Measurements from ENCODE around the gene IL1B. TPM values are rescaled to one million over a fixed set of nuclear protein-coding genes. Genes with fewer than 3 reads are reported as not detected.

The IL1B gene
- total RNA-seq, 1 donor from 2014 or later = 2.5 TPM

DNA sequence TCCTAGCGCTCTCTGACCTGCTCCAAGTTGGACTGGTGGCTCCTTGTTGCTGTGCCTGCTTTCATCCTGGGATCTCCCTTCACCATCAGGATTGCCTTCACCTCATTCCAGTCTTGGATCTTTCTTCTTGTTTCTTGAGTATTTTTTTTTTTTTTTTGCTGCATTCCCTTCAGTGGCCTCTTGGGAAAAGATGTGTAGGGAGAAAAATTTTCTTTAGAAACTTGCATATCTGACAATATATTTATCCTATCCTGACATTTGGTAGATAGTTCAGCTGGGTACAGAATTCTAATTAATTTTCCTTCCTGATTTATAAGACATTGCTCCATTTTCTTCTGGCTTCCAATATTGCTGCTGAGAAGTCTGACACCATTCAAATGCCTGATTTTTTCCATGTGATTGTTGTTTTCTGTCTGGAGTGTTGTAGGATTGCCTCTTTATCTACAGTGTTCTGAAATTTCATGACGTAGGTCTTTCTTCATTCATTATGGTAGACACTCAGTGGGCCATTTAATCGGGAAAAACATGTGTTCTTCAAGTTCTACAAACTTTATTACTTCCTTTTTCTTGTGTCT is 29.3 kb downstream of the IL1B start:
- no peaks in the 10 kb centered on the region for H3K9me3 ChIP-seq
- no peak overlapping the region for H3K27ac ChIP-seq
- no peaks in the 10 kb centered on the region for H3K36me3 ChIP-seq
- H3K27me3 ChIP-seq = no peaks in the 10 kb centered on the region
- H3K4me1 ChIP-seq = peaks cover 11% of the 10 kb centered on the region
- TF ChIP-seq, protein P1, sequence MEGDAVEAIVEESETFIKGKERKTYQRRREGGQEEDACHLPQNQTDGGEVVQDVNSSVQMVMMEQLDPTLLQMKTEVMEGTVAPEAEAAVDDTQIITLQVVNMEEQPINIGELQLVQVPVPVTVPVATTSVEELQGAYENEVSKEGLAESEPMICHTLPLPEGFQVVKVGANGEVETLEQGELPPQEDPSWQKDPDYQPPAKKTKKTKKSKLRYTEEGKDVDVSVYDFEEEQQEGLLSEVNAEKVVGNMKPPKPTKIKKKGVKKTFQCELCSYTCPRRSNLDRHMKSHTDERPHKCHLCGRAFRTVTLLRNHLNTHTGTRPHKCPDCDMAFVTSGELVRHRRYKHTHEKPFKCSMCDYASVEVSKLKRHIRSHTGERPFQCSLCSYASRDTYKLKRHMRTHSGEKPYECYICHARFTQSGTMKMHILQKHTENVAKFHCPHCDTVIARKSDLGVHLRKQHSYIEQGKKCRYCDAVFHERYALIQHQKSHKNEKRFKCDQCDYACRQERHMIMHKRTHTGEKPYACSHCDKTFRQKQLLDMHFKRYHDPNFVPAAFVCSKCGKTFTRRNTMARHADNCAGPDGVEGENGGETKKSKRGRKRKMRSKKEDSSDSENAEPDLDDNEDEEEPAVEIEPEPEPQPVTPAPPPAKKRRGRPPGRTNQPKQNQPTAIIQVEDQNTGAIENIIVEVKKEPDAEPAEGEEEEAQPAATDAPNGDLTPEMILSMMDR (IDR thresholded peaks at IDR 0.05) = no peak
- TF ChIP-seq POLR2AphosphoS5 (IDR thresholded peaks at IDR 0.05; ENCODE audit: insufficient read depth in 1 of 2, low read depth in 1 of 2) (no peak), POLR2A (IDR thresholded peaks at IDR 0.05) (no peak)
- no peak for DNase-seq (ENCODE audit: extremely low spot score in 2 of 2)
- H3K4me3 ChIP-seq = no peak overlapping the region
- intact Hi-C loops (cut with DNase I) = no loop called here

DNA sequence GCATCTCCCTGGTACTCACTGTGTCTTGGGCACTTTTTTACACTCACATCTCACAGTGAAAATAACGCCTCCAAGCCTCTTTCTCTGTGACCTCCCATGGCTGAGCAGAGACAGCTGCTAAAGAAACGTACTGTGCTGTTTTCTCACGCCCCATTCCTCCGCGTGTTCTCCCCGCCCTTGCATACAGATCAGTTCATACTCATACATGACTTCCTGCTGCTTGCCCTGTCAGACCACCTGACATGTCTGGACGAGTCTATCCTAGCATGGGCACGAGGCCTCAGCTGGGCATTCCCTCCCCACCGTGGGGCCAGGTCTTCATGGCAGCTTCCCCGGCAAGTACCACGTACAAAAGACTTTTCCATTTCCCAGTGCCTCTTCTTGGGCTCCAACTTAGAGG is 31.0 kb downstream of the IL1B start:
- H3K27ac ChIP-seq = no peak overlapping the region
- TF ChIP-seq POLR2A (IDR thresholded peaks at IDR 0.05) (no peak), POLR2AphosphoS5 (IDR thresholded peaks at IDR 0.05; ENCODE audit: insufficient read depth in 1 of 2, low read depth in 1 of 2) (no peak)
- TF ChIP-seq, protein P1 (IDR thresholded peaks at IDR 0.05) = no peak
- no peaks in the 10 kb centered on the region for H3K9me3 ChIP-seq
- H3K27me3 ChIP-seq = no peaks in the 10 kb centered on the region
- intact Hi-C loops (cut with DNase I) = no loop called here
- no peak overlapping the region for H3K4me3 ChIP-seq
- DNase-seq (ENCODE audit: extremely low spot score in 2 of 2) = no peak
- no peaks in the 10 kb centered on the region for H3K4me1 ChIP-seq
- H3K36me3 ChIP-seq = no peaks in the 10 kb centered on the region

DNA sequence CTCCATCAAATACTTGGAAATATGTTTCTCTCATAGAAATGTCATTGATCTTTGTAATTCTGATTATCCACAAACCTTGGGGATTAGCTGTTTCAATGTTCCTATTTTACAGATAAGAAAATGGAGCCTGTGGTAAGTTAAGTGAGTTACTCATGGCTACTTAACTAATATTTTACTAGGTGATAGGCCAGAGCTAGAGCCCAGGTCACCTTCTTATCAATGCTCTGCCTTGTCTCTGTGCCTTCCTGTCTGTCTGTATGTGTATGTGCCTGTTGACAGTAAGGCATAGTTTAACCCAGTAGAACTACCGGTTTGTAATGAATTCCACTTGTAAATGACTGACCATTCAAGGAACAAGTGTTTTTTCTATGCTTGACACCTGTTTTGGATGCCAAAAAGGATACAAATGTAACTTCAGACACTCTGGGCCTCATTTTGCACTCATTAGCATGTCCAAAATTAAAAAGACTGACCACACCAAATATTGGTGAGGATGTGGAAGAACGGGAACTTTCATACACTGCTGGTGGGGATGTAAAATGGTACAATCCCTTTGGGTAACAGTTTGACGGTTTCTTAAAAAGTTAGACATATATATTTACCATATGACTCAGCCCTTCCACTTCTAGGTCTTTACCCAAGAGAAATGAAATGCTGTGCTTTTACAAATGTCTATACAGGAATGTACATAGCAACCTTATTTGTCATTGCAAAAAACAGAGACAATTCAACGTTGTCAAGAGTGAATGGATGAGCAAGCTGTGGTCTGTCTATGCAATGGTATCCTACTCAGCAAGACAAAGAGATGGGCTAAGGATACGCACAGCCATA is 32.7 kb downstream of the IL1B start:
- Histone ChIP-seq H3K4me3 (no peak overlapping the region), H3K4me1 (no peaks in the 10 kb centered on the region), H3K27me3 (no peaks in the 10 kb centered on the region), H3K9me3 (no peaks in the 10 kb centered on the region), H3K36me3 (no peaks in the 10 kb centered on the region), H3K27ac (no peak overlapping the region)
- no peak for TF ChIP-seq POLR2A (IDR thresholded peaks at IDR 0.05)
- TF ChIP-seq, protein P1 (IDR thresholded peaks at IDR 0.05) = no peak
- TF ChIP-seq POLR2AphosphoS5 (IDR thresholded peaks at IDR 0.05; ENCODE audit: insufficient read depth in 1 of 2, low read depth in 1 of 2) = no peak
- intact Hi-C loops (cut with DNase I) = no loop called here
- no peak for DNase-seq (ENCODE audit: extremely low spot score in 2 of 2)

DNA sequence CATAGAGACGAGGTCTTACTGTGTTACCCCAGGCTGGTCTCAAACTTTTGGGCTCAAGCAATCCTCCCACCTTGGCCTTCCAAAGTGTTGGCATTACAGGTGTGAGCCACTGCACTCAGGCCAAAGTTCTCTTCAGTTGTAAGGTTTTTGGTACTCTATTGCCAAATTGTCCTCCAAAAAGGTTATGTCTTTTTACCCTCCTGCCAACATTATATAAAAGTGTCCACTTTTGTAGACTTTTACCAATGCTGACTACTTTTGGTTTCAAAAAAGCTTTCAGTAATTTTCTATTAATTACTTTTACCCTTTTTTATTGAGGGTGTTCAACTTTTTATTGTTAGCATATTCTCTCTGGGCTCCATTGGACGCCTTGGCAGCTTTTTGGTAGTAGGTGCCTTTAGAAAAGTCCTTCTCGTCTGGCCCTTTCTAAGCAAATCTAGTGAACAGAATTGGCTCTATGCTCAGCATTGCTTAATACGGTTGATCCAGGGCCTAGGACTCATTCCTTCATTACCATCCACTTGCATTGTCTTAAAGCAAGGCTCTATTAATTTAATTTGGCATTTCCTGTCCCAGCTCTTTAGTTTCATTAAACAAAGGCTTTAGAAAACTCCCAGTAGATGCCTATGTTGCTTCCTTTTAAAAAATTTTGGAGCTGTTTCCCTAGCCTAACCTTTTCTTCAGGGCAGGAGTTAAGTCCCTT is 35.5 kb downstream of the IL1B start:
- TF ChIP-seq POLR2A (IDR thresholded peaks at IDR 0.05) (no peak), POLR2AphosphoS5 (IDR thresholded peaks at IDR 0.05; ENCODE audit: insufficient read depth in 1 of 2, low read depth in 1 of 2) (no peak)
- TF ChIP-seq, protein P1 (IDR thresholded peaks at IDR 0.05) = no peak
- Histone ChIP-seq H3K9me3 (no peaks in the 10 kb centered on the region), H3K4me1 (no peaks in the 10 kb centered on the region), H3K27me3 (no peaks in the 10 kb centered on the region), H3K27ac (no peak overlapping the region), H3K4me3 (no peak overlapping the region), H3K36me3 (no peaks in the 10 kb centered on the region)
- intact Hi-C loops (cut with DNase I) = no loop called here
- DNase-seq (ENCODE audit: extremely low spot score in 2 of 2) = no peak
